HL-60/S4 treated with retinoic acid at 250 ng/mL for 4 days and 3 days (cell line): Measurements from ENCODE around the gene AKAP6.

ENCODE experiments used
- in situ Hi-C: fragments of 300-500 bp; cut with MboI; formaldehyde crosslinking; loops from 2 replicates; pipeline ENCODE4 v1.7.0; 2022; ENCODE audit warnings: low sequenced_read_pairs

AKAP6 gene

DNA sequence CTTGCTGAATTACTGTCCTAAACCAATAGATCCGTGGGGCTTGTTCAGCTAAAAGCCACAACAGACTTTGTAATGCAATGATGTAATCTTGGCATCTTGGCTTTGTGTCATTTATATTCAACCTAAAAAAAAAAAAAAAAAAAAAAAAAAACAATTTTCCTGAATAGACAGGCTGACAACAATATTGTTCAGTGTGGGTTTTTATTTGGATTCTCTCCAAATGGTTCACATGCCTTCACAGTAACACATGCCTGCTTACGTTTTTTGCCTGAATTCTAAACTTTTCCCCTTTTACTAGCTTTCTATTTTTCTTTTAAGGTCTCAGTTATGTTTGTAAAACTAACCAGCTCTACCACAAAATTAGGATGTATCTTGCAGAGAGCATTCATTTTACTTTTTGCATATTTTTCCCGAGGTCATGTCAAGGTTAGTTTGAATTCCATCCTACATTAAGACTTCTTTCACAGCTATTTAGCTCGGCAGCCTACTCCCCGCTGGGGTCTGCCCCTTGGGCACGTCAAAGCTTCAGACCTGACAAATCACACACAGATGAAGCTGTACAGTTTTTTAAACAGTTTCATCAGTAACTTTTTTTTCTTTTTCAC lies 395.9 kb downstream of the AKAP6 start:
- in situ Hi-C loops, result loop anchor here (25.0 kb wide), 1 partner anchor 1062 kb away; no protein-coding TSS in a partner anchor

DNA sequence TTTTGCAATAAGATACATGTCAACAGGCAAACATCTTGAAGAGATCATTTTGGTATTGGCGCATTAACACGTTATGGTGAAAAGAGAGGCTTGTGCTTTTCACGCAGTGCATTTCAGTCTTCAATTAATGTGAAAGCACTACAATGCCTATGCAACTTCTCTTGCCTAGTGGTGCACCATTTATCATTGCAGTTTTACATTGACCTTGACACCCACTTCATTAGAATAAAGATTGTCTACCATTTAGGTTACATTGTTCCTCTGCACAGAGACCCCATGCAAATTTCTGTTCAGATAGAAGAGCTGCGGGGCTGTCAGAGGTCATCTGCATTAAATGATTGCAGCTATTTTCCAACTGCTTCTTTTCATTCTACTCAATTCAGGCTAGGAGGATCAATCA lies 397.4 kb downstream of the AKAP6 start:
- in situ Hi-C loops, result no loop called here

DNA sequence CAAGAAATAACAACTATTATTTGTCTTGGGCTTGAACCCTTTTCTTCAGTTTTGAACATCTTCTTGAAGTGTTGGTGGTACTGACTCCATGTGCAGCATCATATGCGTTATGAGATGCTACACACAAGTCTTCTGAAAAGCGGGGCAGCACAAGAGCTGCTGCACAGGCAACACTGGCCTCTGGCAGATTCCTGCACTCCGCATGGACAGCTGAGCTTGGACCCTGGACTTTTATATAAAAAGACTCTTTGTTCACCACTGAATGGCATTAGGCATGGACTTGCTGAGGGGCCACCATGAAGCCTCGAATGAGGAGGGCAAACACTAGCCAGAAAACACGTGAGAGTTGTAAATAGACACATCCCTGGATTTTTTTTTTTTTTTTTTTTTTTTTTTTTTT lies 398.7 kb downstream of the AKAP6 start:
- in situ Hi-C loops, result no loop called here

DNA sequence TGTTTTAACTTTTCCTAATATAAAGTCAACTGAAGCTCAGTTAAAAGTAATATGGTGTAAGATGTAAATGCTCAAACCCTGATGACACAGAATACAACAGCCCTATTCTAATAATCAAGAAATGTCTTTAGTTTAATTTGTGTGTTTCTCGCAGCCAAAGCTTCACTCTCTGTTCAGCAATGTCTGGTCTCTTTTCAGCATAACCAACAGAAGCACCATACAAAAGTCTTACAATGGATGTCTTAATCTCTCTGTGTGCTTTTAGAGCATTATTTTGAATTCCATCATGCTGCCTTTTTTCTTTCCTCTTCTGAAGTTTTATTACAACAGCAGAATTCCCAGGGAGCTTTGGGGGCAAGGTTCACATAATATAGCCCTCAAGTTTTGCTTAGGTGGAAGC lies 399.4 kb downstream of the AKAP6 start:
- in situ Hi-C loops, result no loop called here

DNA sequence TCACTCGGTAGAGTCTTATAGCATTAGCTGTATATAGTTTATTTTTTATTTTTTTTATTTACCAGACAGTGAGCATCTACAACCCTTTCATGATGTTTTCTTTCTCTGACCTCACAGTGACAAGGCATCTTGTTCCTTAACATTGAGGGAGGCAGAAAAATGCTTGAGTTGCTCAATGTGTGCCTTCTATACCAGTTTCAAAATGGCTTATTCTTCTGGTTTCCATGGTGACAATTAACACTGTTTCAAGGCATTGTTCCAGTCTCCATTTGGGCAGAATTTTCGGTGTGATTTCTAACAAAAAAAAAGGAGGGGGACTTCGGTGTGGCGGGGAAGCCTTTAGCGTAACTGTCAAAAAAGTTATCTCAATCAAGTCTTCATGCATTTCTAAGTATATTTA lies 399.9 kb downstream of the AKAP6 start:
- in situ Hi-C loops, result no loop called here

DNA sequence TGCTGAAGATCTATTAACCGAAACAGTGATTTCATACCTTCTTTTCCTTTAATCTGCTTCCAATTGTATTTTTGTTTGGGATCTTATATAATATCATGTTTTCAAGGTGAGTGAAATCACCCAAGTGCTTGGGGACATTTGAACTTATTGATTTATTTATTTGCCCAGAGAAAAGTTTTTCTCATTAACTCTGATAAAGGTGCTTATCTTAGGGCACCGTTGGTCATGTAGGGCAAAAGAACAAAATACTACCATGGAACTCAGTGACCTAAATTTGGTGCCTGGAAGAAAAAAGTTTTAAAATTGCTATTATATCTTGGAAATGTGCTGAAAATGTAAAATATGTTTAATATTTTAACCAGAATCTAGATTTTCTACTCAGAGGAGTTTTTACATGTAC lies 402.2 kb downstream of the AKAP6 start:
- in situ Hi-C loops, result no loop called here

DNA sequence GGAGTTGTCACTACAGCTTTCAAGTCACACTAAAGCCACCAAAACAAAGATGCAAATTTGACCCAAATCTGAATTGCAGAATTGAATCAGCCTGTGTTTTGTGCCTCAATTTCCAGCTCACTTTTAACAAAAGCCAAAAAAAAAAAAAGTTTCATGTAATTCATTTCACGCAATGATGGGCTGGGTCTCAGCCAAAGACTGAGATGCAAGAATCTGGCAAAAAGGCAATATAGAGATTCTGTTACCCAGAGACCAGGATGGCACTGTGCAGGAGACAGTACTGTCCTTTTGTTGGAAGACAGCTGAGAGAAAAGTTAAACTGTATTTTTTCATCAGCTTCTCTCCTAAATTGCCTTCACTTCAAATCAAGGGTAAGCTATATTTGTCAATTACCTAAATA lies 403.9 kb downstream of the AKAP6 start:
- in situ Hi-C loops, result no loop called here

DNA sequence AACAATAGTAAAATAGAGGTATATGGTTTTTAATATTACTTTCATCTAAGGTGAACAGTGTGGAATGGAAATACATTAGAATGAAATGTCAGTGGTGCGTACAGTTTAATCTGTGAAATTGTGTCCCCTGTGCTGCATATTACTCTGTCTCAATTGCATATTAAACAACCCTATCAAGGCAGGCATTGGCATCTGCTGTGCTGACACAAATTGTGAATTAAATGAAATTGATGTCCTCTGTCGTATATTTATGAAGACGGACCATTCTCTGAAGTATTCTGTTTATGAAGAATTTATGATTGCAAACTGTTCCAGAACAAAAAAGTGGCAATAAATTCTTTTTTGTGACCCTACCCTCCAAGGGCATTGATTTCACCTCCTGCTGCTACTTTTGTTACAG lies 405.2 kb downstream of the AKAP6 start:
- in situ Hi-C loops, result no loop called here

DNA sequence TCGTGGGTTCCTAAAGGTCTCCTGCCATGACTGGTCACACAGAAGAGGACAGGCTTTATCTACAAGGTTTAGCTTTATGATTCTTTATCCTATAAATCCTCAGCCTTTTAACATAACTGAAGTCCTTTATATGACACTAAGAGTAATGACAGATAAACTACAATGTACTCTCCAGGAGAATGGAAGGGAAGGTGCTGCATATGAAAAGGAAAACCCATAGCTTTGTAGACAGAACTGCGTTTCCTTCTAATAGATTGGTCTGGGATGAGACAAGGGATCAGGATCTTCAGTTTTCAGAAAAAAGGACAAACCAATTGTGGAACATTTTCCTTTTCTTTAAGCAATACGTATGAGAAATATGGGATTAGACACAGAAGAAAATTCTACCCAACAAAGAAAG lies 408.5 kb downstream of the AKAP6 start:
- in situ Hi-C loops, result no loop called here

DNA sequence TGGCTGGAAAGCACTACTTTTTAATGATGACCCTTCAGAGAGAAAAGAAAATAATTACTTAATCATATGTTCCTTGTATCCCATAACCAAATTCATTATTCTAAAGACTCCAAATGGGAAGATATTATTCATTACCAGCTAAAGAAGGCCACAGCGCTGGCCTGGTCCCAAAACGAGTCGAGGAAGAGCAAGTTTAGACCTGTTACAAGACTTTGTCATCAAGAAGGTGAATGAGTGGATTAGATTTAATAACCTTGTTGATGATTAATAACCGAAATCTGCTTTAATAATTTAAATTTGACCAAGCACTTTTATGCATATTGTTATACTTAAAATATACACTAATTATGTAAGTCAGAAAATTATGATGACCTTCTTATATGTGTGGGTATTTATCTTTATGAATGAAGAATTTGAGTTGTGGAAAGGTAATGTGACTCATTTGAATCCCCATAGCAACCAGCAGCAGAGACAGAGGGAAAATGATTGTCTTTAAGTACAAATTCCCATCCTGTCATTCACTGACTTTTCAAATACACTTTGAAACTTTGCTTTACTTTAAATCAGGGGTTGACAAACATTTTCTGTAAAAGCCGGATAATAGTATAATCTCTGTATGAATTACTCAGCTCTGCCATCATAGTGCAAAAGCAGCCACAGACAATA lies 409.2 kb downstream of the AKAP6 start:
- in situ Hi-C loops, result no loop called here

DNA sequence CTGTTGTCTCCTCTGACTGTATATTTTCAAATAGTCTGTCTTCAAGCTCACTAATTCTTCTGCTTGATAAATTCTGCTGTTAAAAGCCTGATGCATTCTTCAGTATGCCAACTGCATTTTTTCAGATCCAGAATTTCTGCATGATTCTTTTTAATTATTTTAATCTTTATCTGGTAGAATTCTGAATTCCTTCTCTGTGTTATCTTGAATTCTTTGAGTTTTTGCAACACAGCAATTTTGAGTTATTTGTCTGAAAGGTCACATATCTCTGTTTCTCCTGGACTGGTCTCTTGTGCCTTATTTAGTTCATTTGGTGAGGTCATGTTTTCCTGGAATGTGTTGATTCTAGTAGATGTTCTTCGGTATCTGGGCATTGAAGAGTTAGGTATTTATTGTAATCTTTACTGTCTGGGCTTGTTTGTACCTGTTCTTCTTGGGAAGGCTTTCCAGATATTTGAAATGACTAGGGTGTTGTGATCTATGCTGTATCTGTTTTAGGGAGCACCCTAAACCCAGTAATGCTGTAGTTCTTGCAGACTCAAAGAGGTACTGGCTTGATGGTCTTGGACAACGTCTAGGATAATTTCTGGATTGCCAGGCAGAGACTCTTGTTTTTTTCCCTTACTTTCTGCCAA lies 415.8 kb downstream of the AKAP6 start:
- in situ Hi-C loops, result no loop called here

DNA sequence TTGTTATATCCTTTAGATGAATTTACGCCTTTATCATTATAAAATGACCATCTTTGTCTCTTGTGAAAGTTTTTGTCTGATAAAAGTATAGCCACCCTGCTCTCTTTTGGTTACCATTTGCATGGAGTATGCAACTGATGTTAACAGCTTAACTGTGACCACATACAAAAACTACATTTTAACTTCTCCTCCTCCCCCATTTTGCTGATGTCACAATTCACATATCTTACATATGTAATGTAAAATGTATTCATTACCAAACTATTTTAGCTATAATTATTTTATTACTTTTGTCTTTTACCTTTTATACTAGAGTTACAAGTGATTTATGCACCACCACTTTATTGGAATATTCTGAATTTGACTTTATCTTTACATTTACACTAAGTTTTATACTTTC lies 425.1 kb downstream of the AKAP6 start:
- in situ Hi-C loops, result no loop called here

DNA sequence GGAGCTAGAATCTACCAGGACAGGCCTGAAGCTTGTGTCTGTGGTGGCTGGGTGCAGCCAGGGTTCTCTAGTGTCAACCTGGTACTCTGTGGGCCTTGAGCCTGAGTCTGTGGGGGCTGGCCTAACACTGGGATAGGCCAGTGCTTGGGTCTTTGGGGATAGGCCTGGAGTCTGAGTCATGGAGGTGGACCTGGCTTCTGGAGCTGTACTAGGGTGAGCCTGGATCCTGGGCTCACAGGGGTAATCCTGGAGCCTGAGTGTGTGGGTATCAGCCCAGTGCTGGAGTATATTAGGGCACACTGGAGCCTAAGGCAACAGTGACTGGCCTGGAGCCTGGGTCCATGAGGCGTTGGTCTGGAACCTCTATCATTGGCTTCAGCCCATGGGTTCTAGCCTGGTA lies 427.1 kb downstream of the AKAP6 start:
- in situ Hi-C loops, result no loop called here

DNA sequence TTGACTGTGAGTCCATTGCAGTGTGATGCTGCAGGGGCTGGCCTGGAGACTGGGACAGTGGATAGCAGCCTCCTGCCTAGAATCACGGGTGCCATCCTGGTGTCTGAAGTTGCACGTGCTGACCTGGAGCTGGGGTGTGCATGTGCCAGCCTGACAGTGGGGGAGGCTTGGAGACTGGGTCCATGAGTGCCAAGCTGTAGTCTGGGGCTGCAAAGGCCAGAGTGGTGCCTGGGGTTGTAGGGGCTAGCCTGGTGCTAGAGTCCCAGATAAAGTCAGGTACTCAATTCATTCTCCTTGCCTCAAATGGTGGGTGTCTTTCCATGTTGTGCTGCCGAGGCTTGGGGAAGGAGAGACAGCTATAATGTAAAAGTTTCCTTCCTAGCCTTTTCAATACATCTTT lies 427.7 kb downstream of the AKAP6 start:
- in situ Hi-C loops, result no loop called here

DNA sequence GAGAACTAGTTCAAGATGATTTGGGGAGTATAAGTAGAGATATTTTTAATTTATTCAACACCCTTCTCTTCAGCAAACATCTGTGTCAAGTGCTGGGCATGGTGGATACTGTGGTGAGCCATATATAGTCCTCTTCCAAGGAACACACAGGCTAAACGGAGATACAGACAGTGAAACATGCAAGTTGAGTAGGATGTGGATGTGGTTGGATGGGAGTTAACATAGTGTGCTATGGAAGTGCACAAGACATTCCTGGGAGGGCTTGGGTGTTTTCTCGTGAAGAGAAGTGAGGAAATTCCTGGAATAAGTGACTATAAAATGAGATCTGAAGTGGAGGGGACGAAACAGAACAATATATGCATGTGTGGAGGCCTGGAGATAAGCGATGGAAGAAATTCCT lies 428.5 kb downstream of the AKAP6 start:
- in situ Hi-C loops, result no loop called here

DNA sequence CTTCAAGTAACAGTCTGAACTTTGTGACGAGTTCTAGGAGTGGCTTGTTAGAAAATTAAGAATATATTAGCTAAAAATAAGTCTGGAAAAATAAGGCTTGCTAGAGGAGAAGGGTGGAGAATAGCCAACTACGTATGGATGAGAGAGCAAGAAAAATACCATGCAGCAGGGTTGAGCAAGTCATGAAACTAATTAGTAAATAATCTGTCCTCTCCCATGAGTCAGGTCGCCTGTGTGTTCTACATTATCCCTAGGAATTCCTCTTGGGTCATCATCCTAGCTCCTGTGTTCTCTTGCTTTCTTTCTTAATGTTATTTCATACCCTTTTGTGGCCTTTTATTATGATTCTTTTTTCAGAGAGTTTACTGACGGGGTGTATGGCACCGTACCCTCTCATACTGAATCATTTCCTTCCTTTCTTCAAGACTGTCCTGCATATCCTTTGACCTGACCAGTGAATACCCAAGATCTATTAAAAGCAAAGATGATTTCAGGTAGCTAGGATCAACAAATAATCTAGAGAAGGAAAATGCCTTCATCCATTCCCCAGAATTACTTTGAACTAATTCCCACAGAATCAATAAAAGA lies 432.4 kb downstream of the AKAP6 start:
- in situ Hi-C loops, result no loop called here

DNA sequence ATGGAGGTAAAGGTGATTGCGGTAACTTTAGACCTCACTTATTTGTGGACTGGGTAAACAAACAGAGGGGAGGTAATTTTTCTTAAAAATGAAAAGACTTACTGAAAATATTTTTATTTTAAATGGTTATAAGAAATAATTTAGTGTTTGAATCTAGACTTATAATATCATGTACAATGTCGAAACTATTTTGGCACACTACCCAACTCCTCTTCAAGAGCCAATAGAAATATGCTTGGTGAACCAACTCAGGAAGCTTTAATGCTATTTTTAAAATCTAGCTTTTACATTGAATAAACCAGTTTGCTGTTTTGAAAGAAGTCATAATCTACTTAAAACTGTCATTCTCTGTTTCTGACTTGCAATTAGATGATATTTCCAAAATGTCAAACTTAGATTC lies 433.8 kb downstream of the AKAP6 start:
- in situ Hi-C loops, result no loop called here

DNA sequence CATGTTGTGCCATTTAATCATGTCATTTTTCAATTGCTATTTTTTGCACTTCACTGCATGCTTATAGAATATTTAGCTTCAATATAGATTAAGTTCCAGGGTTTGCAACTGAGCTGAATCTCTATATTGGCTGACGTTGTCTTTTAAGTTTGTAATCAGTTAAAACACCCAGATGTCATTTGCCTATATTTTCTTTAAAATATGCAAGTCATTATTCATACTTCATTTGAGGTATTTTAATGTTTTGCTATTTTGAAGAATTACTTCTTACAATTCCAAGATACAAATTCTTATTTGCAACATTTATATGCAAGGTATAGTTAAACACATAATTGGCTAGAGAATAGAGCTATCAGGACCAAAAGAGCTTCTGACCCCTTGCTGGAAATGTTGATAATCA lies 434.6 kb downstream of the AKAP6 start:
- in situ Hi-C loops, result no loop called here

DNA sequence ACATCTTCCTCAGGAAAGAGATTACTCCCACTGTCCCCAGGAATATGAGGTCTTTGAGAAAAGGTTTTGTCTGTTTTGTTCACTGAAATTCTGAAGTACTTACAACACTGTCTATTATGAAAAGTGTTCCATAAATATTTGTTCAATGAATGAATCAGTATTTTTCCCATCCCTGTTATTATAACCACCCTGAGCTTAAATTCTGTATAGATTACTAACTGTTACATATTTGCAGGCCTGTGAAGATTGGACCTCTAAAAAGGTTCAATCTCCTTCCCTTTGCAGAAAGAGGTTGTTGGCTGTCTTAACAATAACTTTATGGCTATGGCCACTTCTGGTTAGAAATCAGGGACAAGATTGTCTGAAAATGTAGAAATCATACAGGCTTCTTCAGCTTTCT lies 435.0 kb downstream of the AKAP6 start:
- in situ Hi-C loops, result no loop called here

DNA sequence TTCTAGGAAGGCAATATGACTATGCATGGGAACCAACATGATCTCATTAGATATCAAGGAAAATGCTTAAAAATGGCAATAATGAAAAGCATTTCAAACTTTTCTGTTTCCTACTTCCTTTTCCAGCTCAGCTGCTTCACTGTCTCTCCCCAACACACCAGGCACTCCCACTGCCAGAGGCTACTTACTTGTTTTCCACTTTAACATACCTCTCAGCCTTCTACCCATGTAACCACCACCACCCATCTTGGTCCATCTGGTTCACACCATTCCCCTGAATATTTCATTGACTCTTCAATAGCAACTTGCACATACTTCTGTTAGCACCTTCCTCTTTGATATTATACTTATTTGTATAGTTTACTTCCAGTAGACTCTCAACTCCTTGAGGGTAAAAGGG lies 441.3 kb downstream of the AKAP6 start:
- in situ Hi-C loops, result no loop called here

DNA sequence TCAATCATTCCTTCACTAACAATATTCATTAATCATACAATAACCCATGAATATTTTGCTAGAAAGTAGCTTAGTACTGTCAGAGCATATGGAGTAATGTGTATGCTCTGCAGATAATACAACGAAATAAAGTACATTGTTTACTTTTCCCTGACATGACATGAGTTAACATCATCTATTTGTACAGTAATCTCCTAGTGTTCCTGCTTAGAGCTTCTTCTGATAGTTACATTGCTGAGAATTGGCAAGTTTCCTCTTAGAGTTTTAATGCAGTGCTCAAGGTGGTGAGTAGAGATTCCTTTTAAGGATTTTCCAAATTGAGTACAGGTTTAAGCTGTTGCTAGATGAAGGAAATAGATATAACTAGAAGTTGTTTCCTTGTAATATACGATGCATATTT lies 445.1 kb downstream of the AKAP6 start:
- in situ Hi-C loops, result no loop called here

DNA sequence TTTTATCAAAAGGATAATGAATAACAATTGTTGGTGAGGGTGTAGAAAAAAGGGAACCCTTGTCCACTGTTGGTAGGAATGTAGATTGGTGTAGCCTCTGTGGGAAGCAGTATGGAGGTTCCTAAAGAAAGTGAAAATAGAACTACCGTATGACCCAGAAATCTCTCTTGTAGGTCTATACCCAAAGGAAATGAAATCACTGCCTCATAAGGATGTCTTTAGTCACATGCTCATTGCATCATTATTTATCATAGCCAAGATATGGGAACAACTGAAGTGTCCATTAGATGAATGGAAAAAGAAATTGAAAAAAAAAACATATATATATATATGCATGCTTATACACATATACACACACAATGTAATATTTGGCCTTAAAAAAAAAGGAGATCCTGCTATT lies 450.7 kb downstream of the AKAP6 start:
- in situ Hi-C loops, result no loop called here
